ENCODE results near the gene KCNJ9.

KCNJ9 gene

GRCh38 chr1:160127865-160128523 lies 46.7 kb downstream of the KCNJ9 start:
- no peak for DNase-seq

GRCh38 chr1:160128636-160129035 lies 47.3 kb downstream of the KCNJ9 start:
- no peak for DNase-seq

- no peak for DNase-seq
These were observed 47.7 kb downstream of the KCNJ9 start for GRCh38 chr1:160129046-160129445.

DNA sequence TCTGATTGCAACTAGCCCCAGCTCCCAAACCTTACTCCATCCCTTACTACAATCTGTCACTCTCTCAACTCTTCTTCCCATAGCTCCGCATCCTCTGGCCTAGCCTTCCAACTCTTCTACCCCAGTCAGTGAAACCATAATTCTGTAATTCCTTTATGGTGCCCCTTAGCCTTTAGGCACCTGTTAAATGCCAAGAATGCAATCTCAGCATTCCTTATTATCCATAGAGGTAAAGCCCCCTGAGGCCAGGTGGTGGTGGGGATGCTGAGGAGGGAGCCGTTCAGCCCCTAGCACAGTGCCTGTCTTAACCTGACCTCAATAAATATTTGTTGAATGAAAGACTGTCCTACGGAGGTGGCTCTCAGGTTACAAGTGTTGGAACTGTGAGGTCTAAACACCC lies 48.2 kb downstream of the KCNJ9 start:
- no peak for DNase-seq

DNA sequence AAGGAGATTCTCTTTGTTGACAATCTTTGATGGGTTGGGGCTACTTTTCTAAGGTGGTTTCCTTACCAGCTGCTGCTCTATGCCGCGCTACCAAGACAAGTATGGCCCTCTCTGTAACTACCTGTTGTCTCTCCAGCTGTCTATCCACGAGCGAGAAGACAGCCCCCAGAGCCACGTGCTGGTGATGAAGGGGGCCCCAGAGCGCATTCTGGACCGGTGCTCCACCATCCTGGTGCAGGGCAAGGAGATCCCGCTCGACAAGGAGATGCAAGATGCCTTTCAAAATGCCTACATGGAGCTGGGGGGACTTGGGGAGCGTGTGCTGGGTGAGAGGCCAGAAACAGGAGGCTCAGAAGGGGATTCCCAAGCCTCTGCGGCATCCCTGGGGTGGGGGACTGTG lies 48.6 kb downstream of the KCNJ9 start:
- no peak for DNase-seq

DNA sequence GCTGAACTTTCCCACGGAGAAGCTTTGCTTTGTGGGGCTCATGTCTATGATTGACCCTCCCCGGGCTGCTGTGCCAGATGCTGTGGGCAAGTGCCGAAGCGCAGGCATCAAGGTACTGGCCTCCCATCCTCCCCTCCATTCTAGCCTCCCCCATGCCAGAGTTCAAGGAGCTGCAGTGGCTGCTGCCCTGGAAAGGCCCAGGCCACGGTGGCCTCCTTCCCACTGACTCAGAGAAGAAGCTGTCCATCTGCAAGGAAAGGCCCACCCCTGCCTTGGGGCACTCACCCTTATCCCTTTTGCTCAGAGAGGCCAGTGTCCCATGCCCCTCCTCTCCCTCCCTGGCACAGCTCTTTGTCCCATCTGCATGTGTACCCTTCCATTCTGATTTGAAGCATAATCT lies 49.1 kb downstream of the KCNJ9 start:
- no peak for DNase-seq

DNA sequence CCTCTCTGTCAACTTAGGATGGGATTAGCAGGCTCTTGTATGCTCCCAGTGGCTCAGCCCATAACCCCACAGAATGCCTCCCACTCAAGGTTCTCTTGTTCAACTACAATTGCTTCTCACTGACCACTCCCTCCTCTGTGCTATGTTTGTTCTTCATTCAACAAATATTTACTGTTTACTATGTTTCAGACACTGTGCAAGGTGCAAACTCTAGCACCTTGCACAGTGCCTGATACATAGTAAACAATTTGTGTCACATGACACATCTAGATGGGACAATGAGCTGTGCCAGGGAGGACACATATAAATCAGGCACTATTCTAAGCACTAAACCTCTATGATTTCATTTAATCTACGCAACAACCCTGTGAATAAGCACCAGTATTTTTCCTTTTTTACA lies 49.6 kb downstream of the KCNJ9 start:
- no peak for DNase-seq

DNA sequence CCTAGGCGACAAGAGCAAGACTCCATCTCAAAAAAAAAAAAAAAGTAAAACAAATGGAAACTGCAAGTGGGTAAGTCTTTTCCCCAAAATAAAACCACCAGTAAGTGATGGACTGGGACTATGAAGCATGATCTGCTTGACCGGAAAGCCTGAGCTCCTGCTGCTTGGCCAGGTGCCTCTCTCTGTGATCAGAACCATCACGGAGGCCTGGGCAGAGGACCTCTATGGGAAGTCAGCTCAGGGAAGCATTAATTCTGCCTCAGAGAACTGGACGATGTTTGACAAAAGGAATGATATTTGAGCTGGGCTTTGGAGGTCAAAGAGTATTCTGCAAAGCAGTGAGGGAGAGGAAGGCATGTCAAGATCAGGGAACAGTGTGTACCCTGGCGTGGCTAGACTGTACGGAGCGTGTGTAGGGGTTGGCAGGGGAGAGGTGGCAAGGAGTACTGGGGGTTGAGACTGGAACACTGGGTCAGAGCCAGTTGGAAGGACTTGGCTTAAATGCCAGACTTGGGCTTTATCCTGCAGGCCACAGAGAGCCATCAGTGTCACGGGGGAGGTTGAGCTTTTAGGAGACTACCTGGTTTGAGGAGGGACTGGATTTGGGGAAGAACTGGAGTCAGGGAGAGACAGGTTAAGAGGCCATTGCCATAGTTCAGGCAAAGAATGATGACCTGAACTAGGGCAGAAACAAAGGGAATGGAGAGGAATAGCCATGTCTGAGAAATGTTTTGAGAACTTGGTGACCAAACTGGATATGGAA lies 50.6 kb downstream of the KCNJ9 start:
- DNase-seq, result no peak

GRCh38 chr1:160133990-160134770 lies 52.8 kb downstream of the KCNJ9 start:
- no peak for DNase-seq

GRCh38 chr1:160134791-160135572 lies 53.6 kb downstream of the KCNJ9 start:
- no peak for DNase-seq

GRCh38 chr1:160136121-160136925 lies 55.0 kb downstream of the KCNJ9 start:
- DNase-seq, result no peak

DNA sequence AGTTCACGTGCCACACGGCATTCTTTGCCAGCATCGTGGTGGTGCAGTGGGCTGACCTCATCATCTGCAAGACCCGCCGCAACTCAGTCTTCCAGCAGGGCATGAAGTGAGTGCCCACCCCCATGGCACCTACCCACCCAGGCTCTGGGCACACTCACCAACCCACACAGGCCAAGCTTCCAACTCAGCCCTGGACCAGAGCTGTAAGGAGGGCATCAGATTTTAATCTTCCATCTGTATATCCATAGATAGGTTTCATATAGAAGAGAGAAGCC lies 55.5 kb downstream of the KCNJ9 start:
- DNase-seq, result no peak

GRCh38 chr1:160137216-160137862 lies 56.0 kb downstream of the KCNJ9 start:
- no peak for DNase-seq

GRCh38 chr1:160139840-160140239 lies 58.5 kb downstream of the KCNJ9 start:
- no peak for DNase-seq

All from 8988T (cell line).